GM19035 (cell line): ENCODE results near the gene PRICKLE3.

Experiments used
- ATAC-seq: cut with Tn5 transposase; IDR thresholded peaks from one replicate; pipeline ENCODE4 v1.9.1; 2021; ENCODE audit not compliant: unreplicated experiment

PRICKLE3 gene

GRCh38 chrX:49208399-49208798 is 22.2 kb upstream of the PRICKLE3 start:
- no peak for ATAC-seq

- ATAC-seq: no peak
These were observed 20.4 kb upstream of the PRICKLE3 start for GRCh38 chrX:49206543-49206942.

GRCh38 chrX:49205443-49205842 is 19.3 kb upstream of the PRICKLE3 start:
- ATAC-seq: no peak

- ATAC-seq: no peak
These were observed 18.5 kb upstream of the PRICKLE3 start for GRCh38 chrX:49204709-49205108.

GRCh38 chrX:49204017-49204416 is 17.8 kb upstream of the PRICKLE3 start:
- no peak for ATAC-seq

- no peak for ATAC-seq
These were observed 17.4 kb upstream of the PRICKLE3 start for GRCh38 chrX:49203536-49203935.

GRCh38 chrX:49202022-49202421 is 15.8 kb upstream of the PRICKLE3 start:
- no peak for ATAC-seq

- peak; percentile 99 for ATAC-seq
These were observed 14.0 kb upstream of the PRICKLE3 start, which contains the start of gene SYP for GRCh38 chrX:49199906-49200771. SYP (minus strand) TSS chrX:49200193; CDS start chrX:49200186, 7 bp downstream.

- no peak for ATAC-seq
These were observed 13.1 kb upstream of the PRICKLE3 start for GRCh38 chrX:49199315-49199595.

GRCh38 chrX:49198540-49199314 is 12.6 kb upstream of the PRICKLE3 start:
- no peak for ATAC-seq

- no peak for ATAC-seq
These were observed 11.4 kb upstream of the PRICKLE3 start for GRCh38 chrX:49197543-49198087.

GRCh38 chrX:49193542-49193964 is 7.4 kb upstream of the PRICKLE3 start:
- no peak for ATAC-seq

GRCh38 chrX:49192722-49193328 is 6.7 kb upstream of the PRICKLE3 start:
- no peak for ATAC-seq

- ATAC-seq: peak; percentile 12
These were observed 5.4 kb upstream of the PRICKLE3 start for GRCh38 chrX:49191574-49192011.

- ATAC-seq: peak; percentile 86
These were observed 4.8 kb upstream of the PRICKLE3 start for GRCh38 chrX:49190821-49191573.

GRCh38 chrX:49189606-49190005 is 3.4 kb upstream of the PRICKLE3 start:
- ATAC-seq: no peak

- ATAC-seq: no peak
These were observed 2.4 kb upstream of the PRICKLE3 start for GRCh38 chrX:49188468-49189076.

GRCh38 chrX:49187526-49187925 is 1.4 kb upstream of the PRICKLE3 start:
- no peak for ATAC-seq

GRCh38 chrX:49187028-49187394 is 838 bp upstream of the PRICKLE3 start:
- ATAC-seq: no peak
